ENCODE measurements around the gene RBMS1.

DNA sequence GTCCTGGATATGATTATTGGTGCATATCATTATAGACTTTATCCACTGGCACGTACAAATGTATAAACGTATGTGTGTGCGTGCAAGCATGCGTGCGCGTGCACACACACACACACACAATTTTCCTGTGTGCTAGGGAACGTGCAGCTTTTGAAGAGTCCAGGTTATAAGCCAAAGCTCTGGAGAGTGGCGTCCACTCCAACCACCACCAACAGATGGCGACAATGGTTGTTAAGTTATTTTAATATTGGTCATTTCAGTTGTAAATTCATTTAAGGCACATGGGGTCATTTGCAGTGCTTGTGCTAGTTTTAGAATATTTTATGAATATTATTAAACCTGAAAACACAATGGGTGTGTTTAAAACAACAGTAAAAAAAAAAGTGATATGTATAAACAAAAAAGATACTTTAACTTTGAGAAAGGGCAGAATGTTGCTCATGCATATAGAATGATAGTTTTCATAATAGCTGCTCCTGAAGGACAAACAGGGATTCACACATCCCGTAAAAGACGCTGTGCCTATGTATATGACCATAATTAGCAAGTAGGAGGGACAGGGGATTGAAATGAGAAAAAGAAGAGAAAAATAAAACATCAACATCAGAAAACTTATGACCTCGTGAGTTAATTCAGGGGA is 169.3 kb downstream of the RBMS1 start:
- TF ChIP-seq EP300 (IDR thresholded peaks at IDR 0.05) = no peak
- TF ChIP-seq, protein P1, sequence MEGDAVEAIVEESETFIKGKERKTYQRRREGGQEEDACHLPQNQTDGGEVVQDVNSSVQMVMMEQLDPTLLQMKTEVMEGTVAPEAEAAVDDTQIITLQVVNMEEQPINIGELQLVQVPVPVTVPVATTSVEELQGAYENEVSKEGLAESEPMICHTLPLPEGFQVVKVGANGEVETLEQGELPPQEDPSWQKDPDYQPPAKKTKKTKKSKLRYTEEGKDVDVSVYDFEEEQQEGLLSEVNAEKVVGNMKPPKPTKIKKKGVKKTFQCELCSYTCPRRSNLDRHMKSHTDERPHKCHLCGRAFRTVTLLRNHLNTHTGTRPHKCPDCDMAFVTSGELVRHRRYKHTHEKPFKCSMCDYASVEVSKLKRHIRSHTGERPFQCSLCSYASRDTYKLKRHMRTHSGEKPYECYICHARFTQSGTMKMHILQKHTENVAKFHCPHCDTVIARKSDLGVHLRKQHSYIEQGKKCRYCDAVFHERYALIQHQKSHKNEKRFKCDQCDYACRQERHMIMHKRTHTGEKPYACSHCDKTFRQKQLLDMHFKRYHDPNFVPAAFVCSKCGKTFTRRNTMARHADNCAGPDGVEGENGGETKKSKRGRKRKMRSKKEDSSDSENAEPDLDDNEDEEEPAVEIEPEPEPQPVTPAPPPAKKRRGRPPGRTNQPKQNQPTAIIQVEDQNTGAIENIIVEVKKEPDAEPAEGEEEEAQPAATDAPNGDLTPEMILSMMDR (IDR thresholded peaks at IDR 0.05) = peak; percentile 60 to 71 (median 65)
- TF ChIP-seq POLR2A (IDR thresholded peaks at IDR 0.05) = no peak

Measured in tibial nerve (tissue), 4 donors.